H1 (cell line): ENCODE data around the gene CRABP2. TPM values are rescaled to one million over a fixed set of nuclear protein-coding genes. Genes with fewer than 3 reads are reported as not detected.

Experiments
- CTCF ChIA-PET: fragments of 300-600 bp; sonication (Branson Sonifier 250); formaldehyde crosslinking; loops from one replicate; lab custom pipeline; 2021; ENCODE audit not compliant: partially characterized antibody; lab: Charles Lee
- POLR2A ChIA-PET: fragments of 300-600 bp; sonication (Branson Sonifier 250); formaldehyde crosslinking; loops from one replicate; lab custom pipeline; 2021; ENCODE audit warnings: inconsistent platforms; ENCODE audit not compliant: partially characterized antibody; lab: Charles Lee
- DNase-seq, 2 experiments: peaks; one replicate each; pipeline versions ENCODE4 v3.0.0 to v3.0.0-alpha.2; 2010 to 2022; ENCODE audit warnings: low spot score in 2 of 2, low read depth in 1 of 2, mixed read lengths in 1 of 2
- FAIRE-seq: peaks from 2 replicates; lab custom pipeline; 2011; peaks lifted over from hg19 to GRCh38; lab: Jason Lieb, UNC
- H2AFZ ChIP-seq: 2 replicates; pipeline ENCODE4 v1.8.1; 2012; ENCODE audit warnings: low read length, inconsistent platforms
- H2AK5ac ChIP-seq: 2 replicates; pipeline ENCODE4 v1.6.1; 2013; ENCODE audit warnings: low read depth, low read length
- H2BK120ac ChIP-seq: replicated peaks from 2 replicates; pipeline ENCODE3; 2013; ENCODE audit warnings: low read depth, low read length, inconsistent platforms
- H2BK12ac ChIP-seq: 2 replicates; pipeline ENCODE4 v1.6.1; 2013; ENCODE audit warnings: low read depth, low read length
- H2BK15ac ChIP-seq: 2 replicates; pipeline ENCODE4 v1.6.1; 2013; ENCODE audit warnings: low read length
- H2BK20ac ChIP-seq: 2 replicates; pipeline ENCODE4 v1.6.1; 2013; ENCODE audit warnings: low read length
- H2BK5ac ChIP-seq: 2 replicates; pipeline ENCODE4 v1.6.1; 2013; ENCODE audit warnings: low read depth, low read length
- H3K14ac ChIP-seq: 2 replicates; pipeline ENCODE4 v1.6.1; 2013; ENCODE audit warnings: inconsistent platforms; ENCODE audit not compliant: insufficient read length
- H3K18ac ChIP-seq: 2 replicates; pipeline ENCODE4 v1.6.1; 2013; ENCODE audit warnings: low read length; ENCODE audit errors: extremely low read depth
- H3K23ac ChIP-seq: 2 replicates; pipeline ENCODE4 v1.6.1; 2013; ENCODE audit warnings: inconsistent platforms; ENCODE audit not compliant: insufficient read length
- H3K23me2 ChIP-seq: 2 replicates; pipeline ENCODE4 v1.6.1; 2013; ENCODE audit warnings: low read depth, low read length
- H3K27ac ChIP-seq: 2 replicates; pipeline ENCODE4 v1.6.1; 2011; ENCODE audit warnings: low read depth, low read length, inconsistent platforms
- H3K27me3 ChIP-seq, 4 experiments: replicated peaks in 1 of 4; 1 replicate in 1 of 4; 2 replicates in 3 of 4; pipeline versions ENCODE4 v1.6.1 to v1.8.1; 2011 to 2013; ENCODE audit warnings: low read length in 3 of 4, mild to moderate bottlenecking in 3 of 4, inconsistent platforms in 2 of 4, mixed read lengths in 2 of 4, moderate library complexity in 1 of 4; ENCODE audit not compliant: control insufficient read depth in 3 of 4, insufficient read depth in 3 of 4; ENCODE audit errors: extremely low read depth in 1 of 4
- H3K36me3 ChIP-seq, 4 experiments: 2 replicates each; pipeline versions ENCODE4 v1.6.1 to v1.8.1; 2011 to 2013; ENCODE audit warnings: mild to moderate bottlenecking in 4 of 4, low read length in 3 of 4, moderate library complexity in 2 of 4, control low read depth in 1 of 4, inconsistent platforms in 1 of 4; ENCODE audit not compliant: insufficient read depth in 4 of 4, control insufficient read depth in 2 of 4
- H3K4ac ChIP-seq: replicated peaks from 2 replicates; pipeline ENCODE3; 2013; ENCODE audit warnings: low read length, low read depth, mixed read lengths, inconsistent platforms; ENCODE audit not compliant: insufficient read length
- H3K4me1 ChIP-seq, 4 experiments: replicated peaks in 1 of 4; 1 replicate in 1 of 4; 2 replicates in 3 of 4; pipeline versions ENCODE4 v1.6.1 to v1.8.1; 2011 to 2013; ENCODE audit warnings: low read length in 3 of 4, inconsistent platforms in 2 of 4, mixed read lengths in 1 of 4; ENCODE audit not compliant: insufficient read depth in 4 of 4, control insufficient read depth in 3 of 4
- H3K4me2 ChIP-seq, 2 experiments: 2 replicates each; pipeline versions ENCODE4 v1.6.1 to v1.8.1; 2011 to 2013; ENCODE audit warnings: low read depth in 2 of 2, low read length in 2 of 2, control low read depth in 1 of 2, inconsistent platforms in 1 of 2, mild to moderate bottlenecking in 1 of 2; ENCODE audit not compliant: insufficient read depth in 1 of 2
- H3K4me3 ChIP-seq, 4 experiments: fragments of 200-600, 300-600 bp in 1 of 4; sonication (generic), shearing (Covaris generic), sonication (Bioruptor Twin) in 1 of 4; 2 replicates each; pipeline versions ENCODE4 v1.5.1 to v1.8.1; 2011 to 2016; ENCODE audit warnings: low read length in 4 of 4, low read depth in 3 of 4, control low read depth in 2 of 4, inconsistent platforms in 2 of 4, mild to moderate bottlenecking in 2 of 4, mixed read lengths in 1 of 4, moderate library complexity in 1 of 4; ENCODE audit not compliant: insufficient read depth in 2 of 4; ENCODE audit errors: extremely low read depth in 1 of 4
- H3K56ac ChIP-seq: replicated peaks from 2 replicates; pipeline ENCODE3; 2013; ENCODE audit warnings: low read depth, mild to moderate bottlenecking, mixed read lengths, low read length, inconsistent platforms; ENCODE audit not compliant: insufficient read length
- H3K79me1 ChIP-seq: 2 replicates; pipeline ENCODE4 v1.6.1; 2013; ENCODE audit warnings: low read depth, low read length, control low read depth
- H3K79me2 ChIP-seq, 2 experiments: 2 replicates each; pipeline versions ENCODE4 v1.6.1 to v1.8.1; 2012 to 2013; ENCODE audit warnings: low read length in 2 of 2, mild to moderate bottlenecking in 2 of 2, inconsistent platforms in 1 of 2; ENCODE audit not compliant: insufficient read depth in 2 of 2, control insufficient read depth in 1 of 2
- H3K9ac ChIP-seq, 4 experiments: replicated peaks in 1 of 4; 1 replicate in 1 of 4; 2 replicates in 3 of 4; pipeline versions ENCODE4 v1.6.1 to v1.8.1; 2011 to 2013; ENCODE audit warnings: low read depth in 3 of 4, low read length in 3 of 4, control low read depth in 2 of 4, mild to moderate bottlenecking in 2 of 4, moderate library complexity in 2 of 4, inconsistent platforms in 1 of 4; ENCODE audit errors: extremely low read depth in 1 of 4
- H3K9me3 ChIP-seq, 2 experiments: 2 replicates each; pipeline versions ENCODE4 v1.6.1 to v1.8.1; 2012 to 2013; ENCODE audit warnings: mild to moderate bottlenecking in 2 of 2, moderate library complexity in 2 of 2, control low read depth in 1 of 2, inconsistent platforms in 1 of 2, low read depth in 1 of 2, low read length in 1 of 2, mixed read lengths in 1 of 2; ENCODE audit not compliant: insufficient read depth in 2 of 2
- H4K20me1 ChIP-seq, 2 experiments: replicated peaks in 1 of 2; 2 replicates each; pipeline versions ENCODE3 to v1.8.1; 2011 to 2013; ENCODE audit warnings: inconsistent platforms in 2 of 2, low read length in 2 of 2, mild to moderate bottlenecking in 1 of 2; ENCODE audit not compliant: insufficient read depth in 2 of 2, control insufficient read depth in 1 of 2
- H4K5ac ChIP-seq: 2 replicates; pipeline ENCODE4 v1.6.1; 2013; ENCODE audit warnings: low read length, low read depth, mixed read lengths, inconsistent platforms; ENCODE audit not compliant: insufficient read length
- H4K8ac ChIP-seq: 2 replicates; pipeline ENCODE4 v1.8.0; 2013; ENCODE audit warnings: mild to moderate bottlenecking, moderate library complexity, low read length, inconsistent platforms; ENCODE audit not compliant: insufficient read depth; ENCODE audit errors: extremely low read depth
- H4K91ac ChIP-seq: replicated peaks from 2 replicates; pipeline ENCODE3; 2013; ENCODE audit warnings: low read length, mixed read lengths, inconsistent platforms; ENCODE audit not compliant: insufficient read length
- ASH2L ChIP-seq: fragments of 200-600, 300-600 bp; sonication (generic); IDR thresholded peaks from one replicate; pipeline ENCODE4 v1.7.1; 2017; ENCODE audit warnings: low read length
- ATF3 ChIP-seq: IDR thresholded peaks from 2 replicates; pipeline ENCODE4 v1.6.1; 2011; ENCODE audit warnings: low read depth, mild to moderate bottlenecking, low read length; ENCODE audit not compliant: insufficient read depth
- GABPA ChIP-seq: IDR thresholded peaks from 2 replicates; pipeline ENCODE4 v1.6.1; 2011; ENCODE audit warnings: mild to moderate bottlenecking, low read length, moderate library complexity, borderline replicate concordance; ENCODE audit not compliant: insufficient read depth
- HDAC6 ChIP-seq: IDR thresholded peaks from one replicate; pipeline ENCODE4 v1.7.1; 2012; ENCODE audit warnings: low read depth, mild to moderate bottlenecking, inconsistent platforms, low read length, moderate library complexity
- KDM4A ChIP-seq: IDR thresholded peaks from one replicate; pipeline ENCODE4 v1.7.1; 2012; ENCODE audit warnings: low read depth, mild to moderate bottlenecking, moderate library complexity, low read length, inconsistent platforms; ENCODE audit not compliant: severe bottlenecking
- MAX ChIP-seq: IDR thresholded peaks from 2 replicates; pipeline ENCODE4 v1.6.1; 2012; ENCODE audit warnings: inconsistent platforms
- PHF8 ChIP-seq: fragments of 200-600 bp; sonication (generic); conservative IDR thresholded peaks from 2 replicates; pipeline ENCODE4 v1.7.1; 2012; ENCODE audit warnings: low read depth, mild to moderate bottlenecking, inconsistent platforms, low read length, moderate library complexity
- SRF ChIP-seq: IDR thresholded peaks from 2 replicates; pipeline ENCODE4 v1.6.1; 2011; ENCODE audit warnings: mild to moderate bottlenecking, low read depth, low read length, moderate library complexity
- TCF12 ChIP-seq: IDR thresholded peaks from 2 replicates; pipeline ENCODE4 v1.6.1; 2011; ENCODE audit warnings: low read depth, mild to moderate bottlenecking, low read length
- USF2 ChIP-seq: IDR thresholded peaks from 2 replicates; pipeline ENCODE4 v1.6.1; 2011; ENCODE audit warnings: low read length, improper control_type of control experiment
- ZNF274 ChIP-seq: IDR thresholded peaks from 2 replicates; pipeline ENCODE4 v1.7.0; 2012; ENCODE audit warnings: low read length, borderline replicate concordance; ENCODE audit errors: extremely low read depth
- WGBS, 2 experiments: shearing (Covaris generic) in 1 of 2; methylation state at CpG; one replicate each; pipeline versions ENCODE4 v1.1.6 to v1.1.7; 2013 to 2015; ENCODE audit warnings: low lambda C conversion rate in 2 of 2, mixed read lengths in 2 of 2, inconsistent platforms in 1 of 2, low coverage in 1 of 2, missing lambda C conversion rate in 1 of 2; ENCODE audit not compliant: insufficient replicate concordance in 2 of 2, insufficient coverage in 1 of 2, insufficient read length in 1 of 2; ENCODE audit errors: extremely low coverage in 1 of 2, missing lambda C conversion rate in 1 of 2; 5-methylcytosine and 5-hydroxymethylcytosine counted together
- polyA plus RNA-seq, 7 experiments: library from polyadenylated mRNA; depleted of rRNA in 3 of 7; stranded (reverse) in 5 of 7; unstranded in 2 of 7; fragments of >200 nt in 5 of 7; fragments of 200-250 nt in 2 of 7; gene quantifications; 1 replicate in 5 of 7; 2 replicates in 1 of 7; 4 replicates in 1 of 7; pipeline versions ENCODE4 v1.2.1 to v1.2.3, GENCODE V29; 2011 to 2013; ENCODE audit warnings: missing spikeins in 2 of 7, mixed read lengths in 2 of 7
- total RNA-seq: library from RNA; stranded (reverse); fragmentation: NEBNext Ultra II Directional; extraction: Animal tissue kit (Norgen Biotek cat#: 25700); gene quantifications from 2 replicates; pipeline ENCODE4 v1.2.1, GENCODE V29; 2021

CRABP2 gene
- total and polyA plus RNA-seq, 2 of the 8 experiments (the other 6 are each of a cell fraction or from before 2014, with no cell fraction given), result 69.2 to 119 TPM

- Histone ChIP-seq H4K8ac (0 out of 2 replicates have a peak overlapping the region, but pooled peaks have one; percentile 84), H3K27me3 (no peaks in the 10 kb centered on the region), H4K20me1 (peaks cover 0 to 4% of the 10 kb centered on the region in 2 experiments), H3K27ac (peak overlapping the region; percentile 100), H4K5ac (peak overlapping the region; percentile 92), H2BK12ac (peak overlapping the region; percentile 98; the same call in 1 of the 2 replicates), H4K91ac (peak overlapping the region; percentile 69), H3K36me3 (peaks cover 13 to 33% (median 14%) of the 10 kb centered on the region in 4 experiments; a peak in 6 of 8 replicates), H3K9ac (peak overlapping the region in 3 of 4 experiments; percentile 42 to 98 (median 81); a peak in 6 of 7 replicates), H3K4me2 (peak overlapping the region; percentile 98 to 99), H3K9me3 (no peaks in the 10 kb centered on the region), H3K4me1 (peaks cover 32 to 50% (median 34%) of the 10 kb centered on the region in 4 experiments), H3K14ac (no peak overlapping the region), H3K4ac (no peak overlapping the region), H3K79me2 (peaks cover 30 to 63% of the 10 kb centered on the region in 2 experiments), H2AFZ (no peak overlapping the region), H3K56ac (peak overlapping the region; percentile 43), H2BK20ac (peak overlapping the region; percentile 61; the same call in 1 of the 2 replicates), H3K79me1 (peaks cover 15% of the 10 kb centered on the region), H2BK15ac (peak overlapping the region; percentile 92; the same call in 1 of the 2 replicates), H3K23ac (no peak overlapping the region), H3K23me2 (peaks cover 8% of the 10 kb centered on the region), H3K4me3 (peak overlapping the region; percentile 52 to 100 (median 64)), H2BK120ac (peak overlapping the region; percentile 16), H3K18ac (peak overlapping the region; percentile 99), H2AK5ac (peak overlapping the region; percentile 94), H2BK5ac (peak overlapping the region; percentile 99)
- CTCF ChIA-PET, result interaction anchor here (0.7 to 6.6 kb wide), 4 partner anchors 19 to 57 kb away, joined by 3 to 76 read pairs (median 14); partner anchors contain the start of genes ISG20L2 and METTL25B
- FAIRE-seq, result no peak
- WGBS, 2 experiments, result 28% methylated on average over 7 of the region's 9 CpGs; no CpG with 5 or more reads in 1 of the 2 experiments
- no peak for DNase-seq
- POLR2A ChIA-PET, result interaction anchor here (1.3 to 10.7 kb wide), 8 partner anchors 11 to 53 kb away, joined by 5 to 214 read pairs (median 6); partner anchors contain the start of genes ISG20L2, METTL25B and PRCC
- TF ChIP-seq KDM4A, result no peak
- TF ChIP-seq ASH2L, result no peak
- no peak for TF ChIP-seq ZNF274
- no peak for TF ChIP-seq HDAC6
- TF ChIP-seq GABPA, result no peak
- TF ChIP-seq SRF, result no peak
- 0 out of 2 replicates have a peak, but pooled peaks have one; percentile 34 for TF ChIP-seq ATF3
- TF ChIP-seq MAX, result peak; percentile 43; the same call in 1 of the 2 replicates
- TF ChIP-seq PHF8, result no peak
- peak; percentile 78 for TF ChIP-seq USF2
- TF ChIP-seq TCF12, result no peak
Observed at GRCh38 chr1:156746406-156746727, 41.0 kb upstream of the CRABP2 start.
